ENCODE measurements around the gene CEACAM5. TPM values are rescaled to one million over a fixed set of nuclear protein-coding genes. Genes with fewer than 3 reads are reported as not detected.

Gene CEACAM5
- total RNA-seq, 4 donors from 2014 or later, result 95.5 to 1,964 (median 1,677) TPM

- Histone ChIP-seq H3K4me3 (no peak overlapping the region), H3K4me1 (no peaks in the 10 kb centered on the region), H3K27ac (peak overlapping the region in 3 of 4 donors; percentile 24 to 67 (median 55)), H3K27me3 (no peaks in the 10 kb centered on the region), H3K9me3 (no peaks in the 10 kb centered on the region), H3K36me3 (no peaks in the 10 kb centered on the region)
- WGBS, 2 donors (ENCODE audit: low coverage in 1 of 2), result 63 to 92% methylated on average over 2 to 4 of the region's 4 CpGs
- intact Hi-C loops (cut with DNase I; ENCODE audit: low total_unique reads) (no loop called here), in situ Hi-C loops (cut with MboI; ENCODE audit: low pct_ligation_motif_present in 1 of 4, low pct_unique_long_range_greater_than_20kb in 1 of 4, low sequenced_read_pairs in 3 of 4) (loop anchor here in 1 of 4 donors (10.0 kb wide), 1 partner anchor 136 kb away; no protein-coding TSS in a partner anchor)
- DNase-seq, result no peak
- TF ChIP-seq, protein P1, sequence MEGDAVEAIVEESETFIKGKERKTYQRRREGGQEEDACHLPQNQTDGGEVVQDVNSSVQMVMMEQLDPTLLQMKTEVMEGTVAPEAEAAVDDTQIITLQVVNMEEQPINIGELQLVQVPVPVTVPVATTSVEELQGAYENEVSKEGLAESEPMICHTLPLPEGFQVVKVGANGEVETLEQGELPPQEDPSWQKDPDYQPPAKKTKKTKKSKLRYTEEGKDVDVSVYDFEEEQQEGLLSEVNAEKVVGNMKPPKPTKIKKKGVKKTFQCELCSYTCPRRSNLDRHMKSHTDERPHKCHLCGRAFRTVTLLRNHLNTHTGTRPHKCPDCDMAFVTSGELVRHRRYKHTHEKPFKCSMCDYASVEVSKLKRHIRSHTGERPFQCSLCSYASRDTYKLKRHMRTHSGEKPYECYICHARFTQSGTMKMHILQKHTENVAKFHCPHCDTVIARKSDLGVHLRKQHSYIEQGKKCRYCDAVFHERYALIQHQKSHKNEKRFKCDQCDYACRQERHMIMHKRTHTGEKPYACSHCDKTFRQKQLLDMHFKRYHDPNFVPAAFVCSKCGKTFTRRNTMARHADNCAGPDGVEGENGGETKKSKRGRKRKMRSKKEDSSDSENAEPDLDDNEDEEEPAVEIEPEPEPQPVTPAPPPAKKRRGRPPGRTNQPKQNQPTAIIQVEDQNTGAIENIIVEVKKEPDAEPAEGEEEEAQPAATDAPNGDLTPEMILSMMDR (IDR thresholded peaks at IDR 0.05), result no peak
- TF ChIP-seq POLR2A (IDR thresholded peaks at IDR 0.05), result no peak
- TF ChIP-seq EP300 (IDR thresholded peaks at IDR 0.05; ENCODE audit: low read depth), result no peak
- TF ChIP-seq POLR2AphosphoS5 (IDR thresholded peaks at IDR 0.05), result no peak
Observed at GRCh38 chr19:41688687-41689086, 19.7 kb upstream of the CEACAM5 start.

DNA sequence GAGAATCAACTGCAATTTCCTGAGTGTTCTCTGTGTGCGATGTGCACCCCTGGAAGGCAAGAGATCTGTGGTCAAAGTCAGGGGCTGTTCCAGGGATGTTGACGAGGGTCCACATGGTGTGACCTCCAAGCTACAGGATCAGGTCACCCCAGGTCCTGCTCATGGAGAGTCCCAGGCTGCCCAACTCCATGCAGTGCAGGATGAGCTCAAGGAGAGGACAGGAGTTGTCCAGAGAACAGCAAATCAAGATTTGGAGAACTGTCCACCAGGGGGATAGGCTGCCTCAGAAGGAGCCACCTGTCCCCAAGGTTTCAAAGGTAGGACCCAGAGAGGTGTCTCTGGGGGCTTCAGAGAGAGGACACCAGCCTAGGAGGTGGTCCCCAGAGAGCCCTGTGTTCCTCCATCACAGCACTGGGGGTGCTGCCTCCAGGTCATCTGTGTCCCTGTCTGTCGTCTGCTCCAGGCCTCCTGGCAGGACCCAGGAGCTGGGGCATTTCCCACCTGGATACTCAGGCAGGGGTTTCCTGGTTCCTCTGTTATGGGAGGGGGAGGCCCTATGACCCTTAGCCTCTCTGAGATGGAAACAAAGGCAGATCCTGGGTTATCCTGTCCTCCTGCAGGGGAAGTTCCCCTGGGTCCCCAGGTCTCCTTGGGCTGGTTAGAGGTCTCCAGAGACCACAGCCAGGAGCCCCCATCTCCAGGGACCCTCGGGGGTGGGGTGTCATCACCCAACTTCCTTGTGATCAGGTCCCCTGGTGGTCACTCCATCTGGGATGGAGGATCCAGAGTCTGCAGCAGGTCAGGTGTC is 18.2 kb upstream of the CEACAM5 start:
- TF ChIP-seq POLR2AphosphoS5 (IDR thresholded peaks at IDR 0.05) (no peak), EP300 (IDR thresholded peaks at IDR 0.05; ENCODE audit: low read depth) (no peak), POLR2A (IDR thresholded peaks at IDR 0.05) (no peak)
- TF ChIP-seq, protein P1 (IDR thresholded peaks at IDR 0.05), result no peak
- Histone ChIP-seq H3K27me3 (no peaks in the 10 kb centered on the region), H3K9me3 (no peaks in the 10 kb centered on the region), H3K4me1 (no peaks in the 10 kb centered on the region), H3K4me3 (no peak overlapping the region), H3K36me3 (no peaks in the 10 kb centered on the region), H3K27ac (no peak overlapping the region)
- no peak for DNase-seq
- in situ Hi-C loops (cut with MboI; ENCODE audit: low pct_ligation_motif_present in 1 of 4, low pct_unique_long_range_greater_than_20kb in 1 of 4, low sequenced_read_pairs in 3 of 4) (loop anchor here in 1 of 4 donors (10.0 kb wide), 1 partner anchor 135 kb away; no protein-coding TSS in a partner anchor), intact Hi-C loops (cut with DNase I; ENCODE audit: low total_unique reads) (no loop called here)
- 68 to 100% methylated on average over 1 to 4 of the region's 4 CpGs for WGBS, 2 donors (ENCODE audit: low coverage in 1 of 2)

DNA sequence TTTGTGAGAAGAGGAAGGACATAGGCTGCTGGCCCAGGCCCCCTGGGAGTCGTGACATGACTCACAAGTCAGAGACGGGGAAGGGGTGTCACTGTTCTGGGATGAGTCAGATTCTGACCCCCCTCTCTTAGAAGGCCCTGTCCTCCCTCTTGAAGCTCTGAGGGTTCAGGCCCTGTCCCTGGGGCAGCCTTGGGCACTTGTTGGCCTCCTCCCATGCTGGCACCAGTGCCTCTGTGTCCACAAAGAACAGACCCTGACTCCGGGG is 17.7 kb upstream of the CEACAM5 start:
- no peak for TF ChIP-seq EP300 (IDR thresholded peaks at IDR 0.05; ENCODE audit: low read depth)
- TF ChIP-seq POLR2AphosphoS5 (IDR thresholded peaks at IDR 0.05), result no peak
- no peak for TF ChIP-seq POLR2A (IDR thresholded peaks at IDR 0.05)
- TF ChIP-seq, protein P1 (IDR thresholded peaks at IDR 0.05), result no peak
- 82% methylated on average over 3 of the region's 3 CpGs; no CpG with 5 or more reads in 1 of the 2 donors for WGBS, 2 donors (ENCODE audit: low coverage in 1 of 2)
- Histone ChIP-seq H3K4me1 (no peaks in the 10 kb centered on the region), H3K4me3 (no peak overlapping the region), H3K9me3 (no peaks in the 10 kb centered on the region), H3K27me3 (no peaks in the 10 kb centered on the region), H3K36me3 (no peaks in the 10 kb centered on the region), H3K27ac (no peak overlapping the region)
- intact Hi-C loops (cut with DNase I; ENCODE audit: low total_unique reads) (no loop called here), in situ Hi-C loops (cut with MboI; ENCODE audit: low pct_ligation_motif_present in 1 of 4, low pct_unique_long_range_greater_than_20kb in 1 of 4, low sequenced_read_pairs in 3 of 4) (no loop called here)
- no peak for DNase-seq

GRCh38 chr19:41691268-41691970 is 17.0 kb upstream of the CEACAM5 start:
- H3K4me1 ChIP-seq, result no peaks in the 10 kb centered on the region
- WGBS, 2 donors (ENCODE audit: low coverage in 1 of 2), result 34% methylated on average over 20 of the region's 20 CpGs; no CpG with 5 or more reads in 1 of the 2 donors
- TF ChIP-seq POLR2A (IDR thresholded peaks at IDR 0.05) (no peak), EP300 (IDR thresholded peaks at IDR 0.05; ENCODE audit: low read depth) (no peak)
- TF ChIP-seq, protein P1 (IDR thresholded peaks at IDR 0.05), result peak; percentile 54 to 81 (median 68)
- H3K27ac ChIP-seq, result no peak overlapping the region
- H3K9me3 ChIP-seq, result no peaks in the 10 kb centered on the region
- no peaks in the 10 kb centered on the region for H3K27me3 ChIP-seq
- in situ Hi-C loops (cut with MboI; ENCODE audit: low pct_ligation_motif_present in 1 of 4, low pct_unique_long_range_greater_than_20kb in 1 of 4, low sequenced_read_pairs in 3 of 4) (no loop called here), intact Hi-C loops (cut with DNase I; ENCODE audit: low total_unique reads) (no loop called here)
- peak; percentile 62 for DNase-seq
- no peaks in the 10 kb centered on the region for H3K36me3 ChIP-seq
- no peak overlapping the region for H3K4me3 ChIP-seq

Measured in transverse colon (tissue), 4 donors.